ENCODE measurements around the gene TPGS1.

DNA sequence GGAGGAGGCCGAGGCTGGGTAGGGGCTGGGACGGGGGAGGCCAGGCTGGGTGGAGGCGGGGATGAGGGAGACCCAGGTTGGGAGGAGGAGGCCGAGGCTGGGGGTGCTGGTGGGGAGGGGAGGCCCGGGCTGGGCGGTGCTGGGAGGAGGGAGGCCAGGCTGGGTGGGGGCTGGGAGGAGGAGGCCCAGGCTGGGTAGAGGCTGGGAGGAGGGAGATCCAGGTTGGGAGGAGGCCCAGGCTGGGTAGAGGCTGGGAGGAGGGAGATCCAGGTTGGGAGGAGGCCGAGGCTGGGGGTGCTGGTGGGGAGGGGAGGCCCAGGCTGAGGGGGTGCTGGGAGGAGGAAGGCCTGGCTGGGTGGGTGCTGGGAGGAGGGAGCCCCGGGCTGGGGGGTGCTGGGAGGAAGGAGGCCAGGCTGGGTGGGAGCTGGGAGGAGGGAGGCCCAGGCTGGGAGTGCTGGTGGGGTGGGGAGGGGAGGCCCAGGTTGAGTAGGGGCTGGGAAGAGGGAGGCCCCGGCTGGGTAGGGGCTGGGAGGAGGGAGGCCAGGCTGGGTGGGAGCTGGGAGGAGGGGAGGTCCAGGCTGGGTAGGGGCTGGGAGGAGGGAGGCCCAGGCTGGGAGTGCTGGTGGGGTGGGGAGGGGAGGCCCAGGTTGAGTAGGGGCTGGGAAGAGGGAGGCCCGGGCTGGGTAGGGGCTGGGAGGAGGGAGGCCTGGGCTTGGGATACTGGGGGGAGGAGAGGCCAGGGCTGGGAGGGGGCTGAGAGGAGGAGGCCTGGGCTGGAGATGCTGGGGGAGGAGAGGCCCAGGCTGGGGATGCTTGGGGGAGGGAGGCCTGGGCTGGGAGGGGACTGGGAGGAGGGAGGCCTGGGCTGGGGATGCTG, 10.7 kb downstream of the TPGS1 start:
- TF ChIP-seq, protein P1, sequence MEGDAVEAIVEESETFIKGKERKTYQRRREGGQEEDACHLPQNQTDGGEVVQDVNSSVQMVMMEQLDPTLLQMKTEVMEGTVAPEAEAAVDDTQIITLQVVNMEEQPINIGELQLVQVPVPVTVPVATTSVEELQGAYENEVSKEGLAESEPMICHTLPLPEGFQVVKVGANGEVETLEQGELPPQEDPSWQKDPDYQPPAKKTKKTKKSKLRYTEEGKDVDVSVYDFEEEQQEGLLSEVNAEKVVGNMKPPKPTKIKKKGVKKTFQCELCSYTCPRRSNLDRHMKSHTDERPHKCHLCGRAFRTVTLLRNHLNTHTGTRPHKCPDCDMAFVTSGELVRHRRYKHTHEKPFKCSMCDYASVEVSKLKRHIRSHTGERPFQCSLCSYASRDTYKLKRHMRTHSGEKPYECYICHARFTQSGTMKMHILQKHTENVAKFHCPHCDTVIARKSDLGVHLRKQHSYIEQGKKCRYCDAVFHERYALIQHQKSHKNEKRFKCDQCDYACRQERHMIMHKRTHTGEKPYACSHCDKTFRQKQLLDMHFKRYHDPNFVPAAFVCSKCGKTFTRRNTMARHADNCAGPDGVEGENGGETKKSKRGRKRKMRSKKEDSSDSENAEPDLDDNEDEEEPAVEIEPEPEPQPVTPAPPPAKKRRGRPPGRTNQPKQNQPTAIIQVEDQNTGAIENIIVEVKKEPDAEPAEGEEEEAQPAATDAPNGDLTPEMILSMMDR (IDR thresholded peaks at IDR 0.05) = no peak
- no peak for TF ChIP-seq POLR2A (IDR thresholded peaks at IDR 0.05)
